ENCODE results near the gene MRPS31. TPM values are rescaled to one million over a fixed set of nuclear protein-coding genes. Genes with fewer than 3 reads are reported as not detected.

MRPS31 gene
- polyA plus RNA-seq, 4 donors: 19.2 to 32.8 (median 22.9) TPM

GRCh38 chr13:40682449-40683240 lies 88.3 kb downstream of the MRPS31 start:
- H3K4me1 ChIP-seq (ENCODE audit: control insufficient read depth in 3 of 3, insufficient read depth in 2 of 3, low read depth in 1 of 3, low read length in 2 of 3): no peaks in the 10 kb centered on the region
- FAIRE-seq: no peak

DNA sequence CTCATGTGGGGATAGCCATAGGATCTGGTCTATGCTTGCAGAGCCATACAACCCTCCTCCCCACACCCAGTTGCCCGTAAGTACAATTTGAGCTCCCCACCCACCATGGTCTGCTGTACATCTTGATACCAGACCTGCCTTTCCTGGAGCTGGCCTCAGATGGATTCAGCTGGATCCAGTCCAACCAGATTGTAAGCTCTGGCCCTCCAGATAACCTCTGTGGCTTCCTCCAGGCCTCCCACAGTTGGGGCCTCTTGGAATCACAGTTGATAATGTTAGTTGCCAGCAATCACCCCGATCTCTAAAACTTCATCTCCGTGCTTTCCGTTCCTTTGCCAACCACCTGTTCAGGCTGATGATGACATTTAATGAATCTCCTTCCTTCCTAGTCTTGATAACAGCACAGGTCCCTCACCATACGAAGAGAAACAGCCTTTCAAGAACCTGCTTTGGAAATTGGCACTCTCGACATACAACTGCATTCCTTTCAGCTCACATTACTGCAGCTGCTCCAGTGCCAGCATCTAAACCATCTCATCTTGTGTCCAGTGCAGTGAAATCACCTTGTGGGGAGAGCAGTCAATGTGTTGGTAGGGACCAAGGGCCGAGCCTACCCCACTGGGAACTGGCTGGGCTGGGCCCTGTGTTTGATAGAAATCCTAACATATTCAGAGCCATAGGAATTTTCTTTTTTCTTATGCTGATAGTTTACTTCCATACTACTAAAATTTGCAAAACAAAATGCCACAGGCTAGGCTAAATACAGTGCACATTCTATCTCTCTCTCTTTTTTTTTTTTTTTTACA lies 89.4 kb downstream of the MRPS31 start:
- H3K36me3 ChIP-seq (ENCODE audit: control insufficient read depth in 3 of 3, insufficient read depth in 2 of 3, low read depth in 1 of 3, low read length in 3 of 3): no peaks in the 10 kb centered on the region
- H3K4me3 ChIP-seq (ENCODE audit: low read depth in 1 of 3, low read length in 3 of 3): no peak overlapping the region
- no peaks in the 10 kb centered on the region for H3K9me3 ChIP-seq (ENCODE audit: control insufficient read depth in 2 of 2, insufficient read depth in 1 of 2, low read depth in 1 of 2, low read length in 1 of 2)
- H3K27me3 ChIP-seq (ENCODE audit: control insufficient read depth in 3 of 3, insufficient read depth in 3 of 3, low read length in 3 of 3): no peaks in the 10 kb centered on the region
- DNase-seq (no peak), FAIRE-seq (no peak)
- 36 to 60% (median 55%) methylated on average over 7 of the region's 7 CpGs for WGBS, 3 donors
- no peaks in the 10 kb centered on the region for H3K4me1 ChIP-seq (ENCODE audit: control insufficient read depth in 3 of 3, insufficient read depth in 2 of 3, low read depth in 1 of 3, low read length in 2 of 3)
- H3K27ac ChIP-seq (ENCODE audit: low read depth in 1 of 3, low read length in 2 of 3): no peak overlapping the region

More at GRCh38 chr13:40682449-40683240, 88.3 kb downstream of the MRPS31 start:
- Histone ChIP-seq H3K27me3 (ENCODE audit: control insufficient read depth in 3 of 3, insufficient read depth in 3 of 3, low read length in 3 of 3) (no peaks in the 10 kb centered on the region), H3K27ac (ENCODE audit: low read depth in 1 of 3, low read length in 2 of 3) (no peak overlapping the region), H3K36me3 (ENCODE audit: control insufficient read depth in 3 of 3, insufficient read depth in 2 of 3, low read depth in 1 of 3, low read length in 3 of 3) (no peaks in the 10 kb centered on the region), H3K9me3 (ENCODE audit: control insufficient read depth in 2 of 2, insufficient read depth in 1 of 2, low read depth in 1 of 2, low read length in 1 of 2) (no peaks in the 10 kb centered on the region), H3K4me3 (ENCODE audit: low read depth in 1 of 3, low read length in 3 of 3) (no peak overlapping the region)
- 50 to 54% (median 53%) methylated on average over 11 of the region's 11 CpGs for WGBS, 3 donors
- DNase-seq: peak; percentile 24 to 36

DNA sequence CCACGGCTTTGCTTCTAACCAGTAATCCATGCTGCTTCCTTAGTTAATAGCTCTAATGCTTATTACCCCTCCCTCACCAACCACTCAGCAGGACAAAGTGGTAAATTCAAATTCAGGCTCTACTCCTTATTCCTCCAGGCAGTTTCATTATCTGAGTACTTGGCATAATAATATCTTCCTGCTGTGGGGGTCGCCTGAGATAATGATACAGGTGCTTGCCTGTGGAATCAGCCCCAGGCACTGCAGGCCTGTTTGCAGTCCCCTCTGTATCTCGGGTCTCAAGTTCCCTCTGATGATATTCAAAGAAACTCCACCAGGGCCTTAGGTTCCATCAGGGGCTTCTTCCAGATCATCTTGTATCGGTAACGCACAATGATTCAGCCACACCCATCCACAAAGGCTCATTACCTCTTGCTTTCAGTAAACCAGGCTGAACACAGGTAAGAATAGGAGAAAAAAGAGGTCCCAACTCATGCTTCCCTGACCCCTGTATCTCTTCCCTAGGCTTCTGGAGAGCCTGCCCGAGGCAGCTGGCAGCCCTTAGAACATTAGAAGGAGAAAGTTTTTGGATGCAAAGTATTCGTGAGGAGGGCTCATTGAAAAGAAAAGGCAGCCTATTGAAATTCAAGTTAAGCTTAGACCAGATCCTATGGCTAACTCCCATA lies 90.2 kb downstream of the MRPS31 start:
- H3K27ac ChIP-seq (ENCODE audit: low read depth in 1 of 3, low read length in 2 of 3): no peak overlapping the region
- no peak for DNase-seq

DNA sequence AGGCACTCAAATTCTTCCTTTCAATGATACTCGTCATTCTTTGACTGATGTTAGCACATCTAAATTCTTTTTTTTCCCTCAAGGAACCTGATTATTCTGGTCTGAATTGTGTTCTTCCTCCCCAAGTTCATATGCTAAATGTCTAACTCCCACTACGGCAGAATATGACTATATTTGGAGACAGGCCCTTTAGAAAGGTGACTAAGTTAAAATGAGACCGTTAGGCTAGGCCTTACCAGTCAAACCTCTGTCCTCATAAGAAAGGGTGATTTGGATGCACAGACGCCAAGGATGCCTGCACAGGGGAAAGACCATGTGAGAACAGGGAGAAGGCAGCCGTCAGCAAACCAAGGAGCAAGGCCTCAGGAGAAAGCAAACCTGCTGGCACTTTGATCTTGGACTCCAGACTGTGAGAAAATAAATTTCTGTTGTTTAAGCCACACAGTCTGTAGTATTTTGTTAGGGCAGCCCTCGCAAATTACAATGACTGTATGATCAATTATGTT lies 91.5 kb downstream of the MRPS31 start:
- Histone ChIP-seq H3K36me3 (ENCODE audit: control insufficient read depth in 3 of 3, insufficient read depth in 2 of 3, low read depth in 1 of 3, low read length in 3 of 3) (no peaks in the 10 kb centered on the region), H3K9me3 (ENCODE audit: control insufficient read depth in 2 of 2, insufficient read depth in 1 of 2, low read depth in 1 of 2, low read length in 1 of 2) (no peaks in the 10 kb centered on the region), H3K4me3 (ENCODE audit: low read depth in 1 of 3, low read length in 3 of 3) (no peak overlapping the region), H3K27me3 (ENCODE audit: control insufficient read depth in 3 of 3, insufficient read depth in 3 of 3, low read length in 3 of 3) (no peaks in the 10 kb centered on the region), H3K27ac (ENCODE audit: low read depth in 1 of 3, low read length in 2 of 3) (no peak overlapping the region), H3K4me1 (ENCODE audit: control insufficient read depth in 3 of 3, insufficient read depth in 2 of 3, low read depth in 1 of 3, low read length in 2 of 3) (no peaks in the 10 kb centered on the region)
- FAIRE-seq (no peak), DNase-seq (no peak)
- WGBS, 3 donors: 90 to 92% (median 91%) methylated on average over 6 of the region's 6 CpGs

More for the DNA sequence above, 90.2 kb downstream of the MRPS31 start:
- Histone ChIP-seq H3K9me3 (ENCODE audit: control insufficient read depth in 2 of 2, insufficient read depth in 1 of 2, low read depth in 1 of 2, low read length in 1 of 2) (no peaks in the 10 kb centered on the region), H3K36me3 (ENCODE audit: control insufficient read depth in 3 of 3, insufficient read depth in 2 of 3, low read depth in 1 of 3, low read length in 3 of 3) (no peaks in the 10 kb centered on the region), H3K27me3 (ENCODE audit: control insufficient read depth in 3 of 3, insufficient read depth in 3 of 3, low read length in 3 of 3) (no peaks in the 10 kb centered on the region), H3K4me1 (ENCODE audit: control insufficient read depth in 3 of 3, insufficient read depth in 2 of 3, low read depth in 1 of 3, low read length in 2 of 3) (no peaks in the 10 kb centered on the region), H3K4me3 (ENCODE audit: low read depth in 1 of 3, low read length in 3 of 3) (no peak overlapping the region)
- 79 to 88% (median 85%) methylated on average over 7 of the region's 7 CpGs for WGBS, 3 donors
- FAIRE-seq: no peak

Other genes starting within 250 kb of the MRPS31 start
- 10 to 100 TPM in 1 of 4 donors, 1 to 10 TPM in 3; 4.0 to 10.1 (median 7.1) TPM for gene FOXO1, start 104.5 kb downstream of the MRPS31 start, polyA plus RNA-seq
- 10 to 100 TPM; 23.2 to 42.0 (median 28.5) TPM for gene SLC25A15, start 18.4 kb upstream of the MRPS31 start, polyA plus RNA-seq
- 10 to 100 TPM; 34.3 to 91.3 (median 39.4) TPM for gene ELF1, start 248.1 kb upstream of the MRPS31 start, polyA plus RNA-seq